H1 (cell line): ENCODE data around the gene KCNC3. TPM values are rescaled to one million over a fixed set of nuclear protein-coding genes. Genes with fewer than 3 reads are reported as not detected.
A peak's percentile ranks its signal among the peaks of the same experiment; 100 is the strongest.

Experiments used
- CTCF ChIA-PET: fragments of 300-600 bp; sonication (Branson Sonifier 250); formaldehyde crosslinking; loops from one replicate; lab custom pipeline; 2021; ENCODE audit not compliant: partially characterized antibody; lab: Charles Lee
- POLR2A ChIA-PET: fragments of 300-600 bp; sonication (Branson Sonifier 250); formaldehyde crosslinking; loops from one replicate; lab custom pipeline; 2021; ENCODE audit warnings: inconsistent platforms; ENCODE audit not compliant: partially characterized antibody; lab: Charles Lee
- DNase-seq, 2 experiments: peaks; one replicate each; pipeline versions ENCODE4 v3.0.0 to v3.0.0-alpha.2; 2010 to 2022; ENCODE audit warnings: low spot score in 2 of 2, low read depth in 1 of 2, mixed read lengths in 1 of 2
- FAIRE-seq: peaks from 2 replicates; lab custom pipeline; 2011; peaks lifted over from hg19 to GRCh38; lab: Jason Lieb, UNC
- H2AFZ ChIP-seq: 2 replicates; pipeline ENCODE4 v1.8.1; 2012; ENCODE audit warnings: low read length, inconsistent platforms
- H2AK5ac ChIP-seq: 2 replicates; pipeline ENCODE4 v1.6.1; 2013; ENCODE audit warnings: low read depth, low read length
- H2BK120ac ChIP-seq: replicated peaks from 2 replicates; pipeline ENCODE3; 2013; ENCODE audit warnings: low read depth, low read length, inconsistent platforms
- H2BK12ac ChIP-seq: 2 replicates; pipeline ENCODE4 v1.6.1; 2013; ENCODE audit warnings: low read depth, low read length
- H2BK15ac ChIP-seq: 2 replicates; pipeline ENCODE4 v1.6.1; 2013; ENCODE audit warnings: low read length
- H2BK20ac ChIP-seq: 2 replicates; pipeline ENCODE4 v1.6.1; 2013; ENCODE audit warnings: low read length
- H2BK5ac ChIP-seq: 2 replicates; pipeline ENCODE4 v1.6.1; 2013; ENCODE audit warnings: low read depth, low read length
- H3K14ac ChIP-seq: 2 replicates; pipeline ENCODE4 v1.6.1; 2013; ENCODE audit warnings: inconsistent platforms; ENCODE audit not compliant: insufficient read length
- H3K18ac ChIP-seq: 2 replicates; pipeline ENCODE4 v1.6.1; 2013; ENCODE audit warnings: low read length; ENCODE audit errors: extremely low read depth
- H3K23ac ChIP-seq: 2 replicates; pipeline ENCODE4 v1.6.1; 2013; ENCODE audit warnings: inconsistent platforms; ENCODE audit not compliant: insufficient read length
- H3K23me2 ChIP-seq: 2 replicates; pipeline ENCODE4 v1.6.1; 2013; ENCODE audit warnings: low read depth, low read length
- H3K27ac ChIP-seq: 2 replicates; pipeline ENCODE4 v1.6.1; 2011; ENCODE audit warnings: low read depth, low read length, inconsistent platforms
- H3K27me3 ChIP-seq, 4 experiments: replicated peaks in 1 of 4; 1 replicate in 1 of 4; 2 replicates in 3 of 4; pipeline versions ENCODE4 v1.6.1 to v1.8.1; 2011 to 2013; ENCODE audit warnings: low read length in 3 of 4, mild to moderate bottlenecking in 3 of 4, inconsistent platforms in 2 of 4, mixed read lengths in 2 of 4, moderate library complexity in 1 of 4; ENCODE audit not compliant: control insufficient read depth in 3 of 4, insufficient read depth in 3 of 4; ENCODE audit errors: extremely low read depth in 1 of 4
- H3K36me3 ChIP-seq, 4 experiments: 2 replicates each; pipeline versions ENCODE4 v1.6.1 to v1.8.1; 2011 to 2013; ENCODE audit warnings: mild to moderate bottlenecking in 4 of 4, low read length in 3 of 4, moderate library complexity in 2 of 4, control low read depth in 1 of 4, inconsistent platforms in 1 of 4; ENCODE audit not compliant: insufficient read depth in 4 of 4, control insufficient read depth in 2 of 4
- H3K4ac ChIP-seq: replicated peaks from 2 replicates; pipeline ENCODE3; 2013; ENCODE audit warnings: low read length, low read depth, mixed read lengths, inconsistent platforms; ENCODE audit not compliant: insufficient read length
- H3K4me1 ChIP-seq, 4 experiments: replicated peaks in 1 of 4; 1 replicate in 1 of 4; 2 replicates in 3 of 4; pipeline versions ENCODE4 v1.6.1 to v1.8.1; 2011 to 2013; ENCODE audit warnings: low read length in 3 of 4, inconsistent platforms in 2 of 4, mixed read lengths in 1 of 4; ENCODE audit not compliant: insufficient read depth in 4 of 4, control insufficient read depth in 3 of 4
- H3K4me2 ChIP-seq, 2 experiments: 2 replicates each; pipeline versions ENCODE4 v1.6.1 to v1.8.1; 2011 to 2013; ENCODE audit warnings: low read depth in 2 of 2, low read length in 2 of 2, control low read depth in 1 of 2, inconsistent platforms in 1 of 2, mild to moderate bottlenecking in 1 of 2; ENCODE audit not compliant: insufficient read depth in 1 of 2
- H3K4me3 ChIP-seq, 4 experiments: fragments of 200-600, 300-600 bp in 1 of 4; sonication (generic), shearing (Covaris generic), sonication (Bioruptor Twin) in 1 of 4; 2 replicates each; pipeline versions ENCODE4 v1.5.1 to v1.8.1; 2011 to 2016; ENCODE audit warnings: low read length in 4 of 4, low read depth in 3 of 4, control low read depth in 2 of 4, inconsistent platforms in 2 of 4, mild to moderate bottlenecking in 2 of 4, mixed read lengths in 1 of 4, moderate library complexity in 1 of 4; ENCODE audit not compliant: insufficient read depth in 2 of 4; ENCODE audit errors: extremely low read depth in 1 of 4
- H3K56ac ChIP-seq: replicated peaks from 2 replicates; pipeline ENCODE3; 2013; ENCODE audit warnings: low read depth, mild to moderate bottlenecking, mixed read lengths, low read length, inconsistent platforms; ENCODE audit not compliant: insufficient read length
- H3K79me1 ChIP-seq: 2 replicates; pipeline ENCODE4 v1.6.1; 2013; ENCODE audit warnings: low read depth, low read length, control low read depth
- H3K79me2 ChIP-seq, 2 experiments: 2 replicates each; pipeline versions ENCODE4 v1.6.1 to v1.8.1; 2012 to 2013; ENCODE audit warnings: low read length in 2 of 2, mild to moderate bottlenecking in 2 of 2, inconsistent platforms in 1 of 2; ENCODE audit not compliant: insufficient read depth in 2 of 2, control insufficient read depth in 1 of 2
- H3K9ac ChIP-seq, 4 experiments: replicated peaks in 1 of 4; 1 replicate in 1 of 4; 2 replicates in 3 of 4; pipeline versions ENCODE4 v1.6.1 to v1.8.1; 2011 to 2013; ENCODE audit warnings: low read depth in 3 of 4, low read length in 3 of 4, control low read depth in 2 of 4, mild to moderate bottlenecking in 2 of 4, moderate library complexity in 2 of 4, inconsistent platforms in 1 of 4; ENCODE audit errors: extremely low read depth in 1 of 4
- H3K9me3 ChIP-seq, 2 experiments: 2 replicates each; pipeline versions ENCODE4 v1.6.1 to v1.8.1; 2012 to 2013; ENCODE audit warnings: mild to moderate bottlenecking in 2 of 2, moderate library complexity in 2 of 2, control low read depth in 1 of 2, inconsistent platforms in 1 of 2, low read depth in 1 of 2, low read length in 1 of 2, mixed read lengths in 1 of 2; ENCODE audit not compliant: insufficient read depth in 2 of 2
- H4K20me1 ChIP-seq, 2 experiments: replicated peaks in 1 of 2; 2 replicates each; pipeline versions ENCODE3 to v1.8.1; 2011 to 2013; ENCODE audit warnings: inconsistent platforms in 2 of 2, low read length in 2 of 2, mild to moderate bottlenecking in 1 of 2; ENCODE audit not compliant: insufficient read depth in 2 of 2, control insufficient read depth in 1 of 2
- H4K5ac ChIP-seq: 2 replicates; pipeline ENCODE4 v1.6.1; 2013; ENCODE audit warnings: low read length, low read depth, mixed read lengths, inconsistent platforms; ENCODE audit not compliant: insufficient read length
- H4K8ac ChIP-seq: 2 replicates; pipeline ENCODE4 v1.8.0; 2013; ENCODE audit warnings: mild to moderate bottlenecking, moderate library complexity, low read length, inconsistent platforms; ENCODE audit not compliant: insufficient read depth; ENCODE audit errors: extremely low read depth
- H4K91ac ChIP-seq: replicated peaks from 2 replicates; pipeline ENCODE3; 2013; ENCODE audit warnings: low read length, mixed read lengths, inconsistent platforms; ENCODE audit not compliant: insufficient read length
- KDM4A ChIP-seq: IDR thresholded peaks from one replicate; pipeline ENCODE4 v1.7.1; 2012; ENCODE audit warnings: low read depth, mild to moderate bottlenecking, moderate library complexity, low read length, inconsistent platforms; ENCODE audit not compliant: severe bottlenecking
- WGBS, 2 experiments: shearing (Covaris generic) in 1 of 2; methylation state at CpG; one replicate each; pipeline versions ENCODE4 v1.1.6 to v1.1.7; 2013 to 2015; ENCODE audit warnings: low lambda C conversion rate in 2 of 2, mixed read lengths in 2 of 2, inconsistent platforms in 1 of 2, low coverage in 1 of 2, missing lambda C conversion rate in 1 of 2; ENCODE audit not compliant: insufficient replicate concordance in 2 of 2, insufficient coverage in 1 of 2, insufficient read length in 1 of 2; ENCODE audit errors: extremely low coverage in 1 of 2, missing lambda C conversion rate in 1 of 2; 5-methylcytosine and 5-hydroxymethylcytosine counted together
- long read RNA-seq, 2 experiments: library from RNA in 1 of 2; library from capped mRNA in 1 of 2; stranded (forward); transcript quantifications; one replicate each; pipeline ENCODE4 v2.0.0, GENCODE V29; 2021; ENCODE audit warnings: inconsistent platforms in 1 of 2
- polyA minus RNA-seq, 3 experiments: library from RNA; depleted of rRNA, polyadenylated mRNA; stranded (reverse); fragments of >200 nt; gene quantifications; 1 replicate in 2 of 3; 2 replicates in 1 of 3; pipeline ENCODE4 v1.2.3, GENCODE V29; 2011
- polyA plus RNA-seq, 7 experiments: library from polyadenylated mRNA; depleted of rRNA in 3 of 7; stranded (reverse) in 5 of 7; unstranded in 2 of 7; fragments of >200 nt in 5 of 7; fragments of 200-250 nt in 2 of 7; gene quantifications; 1 replicate in 5 of 7; 2 replicates in 1 of 7; 4 replicates in 1 of 7; pipeline versions ENCODE4 v1.2.1 to v1.2.3, GENCODE V29; 2011 to 2013; ENCODE audit warnings: missing spikeins in 2 of 7, mixed read lengths in 2 of 7
- total RNA-seq: library from RNA; stranded (reverse); fragmentation: NEBNext Ultra II Directional; extraction: Animal tissue kit (Norgen Biotek cat#: 25700); gene quantifications from 2 replicates; pipeline ENCODE4 v1.2.1, GENCODE V29; 2021
- TF ChIP-seq, protein P1 (sequence below), 3 experiments: IDR thresholded peaks; 1 replicate in 2 of 3; 2 replicates in 1 of 3; pipeline versions ENCODE4 v1.5.1 to v1.6.1; 2011; ENCODE audit warnings: low read length in 3 of 3, mild to moderate bottlenecking in 3 of 3, inconsistent platforms in 2 of 3, low read depth in 1 of 3, moderate library complexity in 1 of 3; ENCODE audit not compliant: insufficient read depth in 1 of 3; ENCODE audit errors: control extremely low read depth in 1 of 3

KCNC3 gene
- total RNA-seq (7.2 and 8.5 TPM in 2 replicates), polyA plus RNA-seq (2011; rRNA removed) (3.9 and 6.3 TPM in 2 replicates), polyA minus RNA-seq (2011; rRNA and poly(A)+ RNA removed) (3.3 and 3.8 TPM in 2 replicates)
- 3.0 TPM for polyA plus RNA-seq (2011; cell fraction: cytosol; rRNA removed)
- polyA plus RNA-seq (2011; cell fraction: nucleus; rRNA removed), result 20.7 TPM
- polyA plus RNA-seq (2012, experiment 1 of 2), result 9.3 to 12.8 TPM (median 11.1 TPM) in 4 replicates
- 5.4 TPM for polyA plus RNA-seq (2012, experiment 2 of 2)
- polyA plus RNA-seq (2013, experiment 1 of 2), result 4.5 TPM
- polyA plus RNA-seq (2013, experiment 2 of 2), result 4.0 TPM
- 6.0 TPM for polyA minus RNA-seq (2011; cell fraction: cytosol; rRNA and poly(A)+ RNA removed)
- polyA minus RNA-seq (2011; cell fraction: nucleus; rRNA and poly(A)+ RNA removed), result 7.3 TPM
- long read RNA-seq, experiment 1, partial matches to known transcripts, result 0 of 4 reads
- long read RNA-seq, experiment 1, other reads (novel, unspliced or antisense), result 4 of 4 reads
- long read RNA-seq, experiment 2, result 0 reads

- Histone ChIP-seq H2BK15ac (peak within 1 kb of the TSS; percentile 18; the same call in 1 of the 2 replicates), H3K18ac (peak within 1 kb of the TSS; percentile 89), H3K23ac (no peak within 1 kb of the TSS), H3K23me2 (peaks cover 46% of the 10 kb centered on the region), H3K4me3 (peak within 1 kb of the TSS; percentile 74 to 96 (median 84)), H3K9me3 (no peaks in the 10 kb centered on the region), H4K20me1 (peaks cover 12 to 14% of the 10 kb centered on the region in 2 experiments), H4K5ac (peak within 1 kb of the TSS; percentile 95), H2AFZ (no peak within 1 kb of the TSS), H3K14ac (no peak within 1 kb of the TSS), H3K79me2 (peaks cover 3 to 10% of the 10 kb centered on the region in 2 experiments; a peak in 2 of 4 replicates), H4K8ac (0 out of 2 replicates have a peak within 1 kb of the TSS, but pooled peaks have one; percentile 45), H3K79me1 (peaks cover 3% of the 10 kb centered on the region; the same call in 1 of the 2 replicates), H3K4me1 (peaks cover 2 to 33% (median 15%) of the 10 kb centered on the region in 4 experiments), H3K56ac (no peak within 1 kb of the TSS), H3K4ac (no peak within 1 kb of the TSS), H2BK12ac (peak within 1 kb of the TSS; percentile 29; the same call in 1 of the 2 replicates), H3K27ac (0 out of 2 replicates have a peak within 1 kb of the TSS, but pooled peaks have one; percentile 12), H4K91ac (peak within 1 kb of the TSS; percentile 17), H3K36me3 (no peaks in the 10 kb centered on the region), H2BK5ac (peak within 1 kb of the TSS; percentile 88), H3K9ac (peak within 1 kb of the TSS; percentile 49 to 73 (median 61)), H2BK20ac (no peak within 1 kb of the TSS), H3K4me2 (peak within 1 kb of the TSS; percentile 89 to 99), H2AK5ac (0 out of 2 replicates have a peak within 1 kb of the TSS, but pooled peaks have one; percentile 3), H2BK120ac (no peak within 1 kb of the TSS), H3K27me3 (peaks cover 5 to 15% (median 12%) of the 10 kb centered on the region in 4 experiments; a peak in 6 of 7 replicates)
- DNase-seq (peak; percentile 98 to 99), FAIRE-seq (peak; percentile 92)
- WGBS, 2 experiments, result 3% methylated on average over 18 of the region's 43 CpGs; no CpG with 5 or more reads in 1 of the 2 experiments
- ChIA-PET CTCF (interaction anchor here (0.8 to 3.0 kb wide), 10 partner anchors 12 to 182 kb away, joined by 3 to 10 read pairs (median 4); no protein-coding TSS in a partner anchor), POLR2A (interaction anchor here (0.6 to 4.3 kb wide), 9 partner anchors 8 to 67 kb away, joined by 3 to 40 read pairs (median 4); partner anchors contain the start of gene POLD1)
- TF ChIP-seq KDM4A, result peak; percentile 29
- TF ChIP-seq, protein P1, sequence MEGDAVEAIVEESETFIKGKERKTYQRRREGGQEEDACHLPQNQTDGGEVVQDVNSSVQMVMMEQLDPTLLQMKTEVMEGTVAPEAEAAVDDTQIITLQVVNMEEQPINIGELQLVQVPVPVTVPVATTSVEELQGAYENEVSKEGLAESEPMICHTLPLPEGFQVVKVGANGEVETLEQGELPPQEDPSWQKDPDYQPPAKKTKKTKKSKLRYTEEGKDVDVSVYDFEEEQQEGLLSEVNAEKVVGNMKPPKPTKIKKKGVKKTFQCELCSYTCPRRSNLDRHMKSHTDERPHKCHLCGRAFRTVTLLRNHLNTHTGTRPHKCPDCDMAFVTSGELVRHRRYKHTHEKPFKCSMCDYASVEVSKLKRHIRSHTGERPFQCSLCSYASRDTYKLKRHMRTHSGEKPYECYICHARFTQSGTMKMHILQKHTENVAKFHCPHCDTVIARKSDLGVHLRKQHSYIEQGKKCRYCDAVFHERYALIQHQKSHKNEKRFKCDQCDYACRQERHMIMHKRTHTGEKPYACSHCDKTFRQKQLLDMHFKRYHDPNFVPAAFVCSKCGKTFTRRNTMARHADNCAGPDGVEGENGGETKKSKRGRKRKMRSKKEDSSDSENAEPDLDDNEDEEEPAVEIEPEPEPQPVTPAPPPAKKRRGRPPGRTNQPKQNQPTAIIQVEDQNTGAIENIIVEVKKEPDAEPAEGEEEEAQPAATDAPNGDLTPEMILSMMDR (IDR thresholded peaks at IDR 0.05; ENCODE audit: control extremely low read depth in 1 of 3, insufficient read depth in 1 of 3, low read depth in 1 of 3, low read length in 3 of 3), result no peak
Measured at GRCh38 chr19:50329146-50329925, at the start of gene KCNC3. Gene KCNC3, minus strand, starts transcription at chr19:50329377. Its CDS starts 295 bp downstream, at chr19:50329082.
